Activated naive CD4-positive, alpha-beta T cell treated with anti-CD3 and anti-CD28 coated beads, Interleukin-2, amount 10 ng/mL, durations not matched to agents 7 days and 5 days (primary cell): ENCODE data around the gene TNNT2.

Source experiments
- CTCF ChIA-PET: fragments of 350-600 bp; sonication (Branson Sonifier 250); formaldehyde crosslinking; loops from one replicate; lab custom pipeline; 2021; ENCODE audit warnings: antibody characterized with exemption; lab: Charles Lee
- DNase-seq: peaks from one replicate; pipeline ENCODE4 v3.0.0-alpha.2; 2020
- H3K27ac Mint-ChIP-seq: one replicate; pipeline ENCODE4 v1.8.0; 2021; ENCODE audit warnings: mild to moderate bottlenecking, moderate library complexity, mixed read lengths
- H3K27me3 Mint-ChIP-seq: one replicate; pipeline ENCODE4 v1.8.0; 2021; ENCODE audit warnings: mild to moderate bottlenecking, mixed read lengths
- H3K36me3 Mint-ChIP-seq: one replicate; pipeline ENCODE4 v1.8.0; 2021; ENCODE audit warnings: mixed read lengths
- H3K4me1 Mint-ChIP-seq: one replicate; pipeline ENCODE4 v1.8.0; 2021; ENCODE audit warnings: mixed read lengths
- H3K4me3 Mint-ChIP-seq: one replicate; pipeline ENCODE4 v1.8.0; 2021; ENCODE audit warnings: mild to moderate bottlenecking, moderate library complexity, mixed read lengths
- H3K9me3 Mint-ChIP-seq: one replicate; pipeline ENCODE4 v1.8.0; 2021; ENCODE audit warnings: mixed read lengths

Gene TNNT2

GRCh38 chr1:201354151-201354900, 23.2 kb downstream of the TNNT2 start:
- CTCF ChIA-PET = no interaction called here
- Mint-ChIP-seq H3K36me3 (no peaks in the 10 kb centered on the region), H3K4me1 (no peaks in the 10 kb centered on the region), H3K27me3 (peaks cover 28% of the 10 kb centered on the region), H3K4me3 (no peak overlapping the region), H3K9me3 (no peaks in the 10 kb centered on the region), H3K27ac (no peak overlapping the region)
- no peak for DNase-seq

DNA sequence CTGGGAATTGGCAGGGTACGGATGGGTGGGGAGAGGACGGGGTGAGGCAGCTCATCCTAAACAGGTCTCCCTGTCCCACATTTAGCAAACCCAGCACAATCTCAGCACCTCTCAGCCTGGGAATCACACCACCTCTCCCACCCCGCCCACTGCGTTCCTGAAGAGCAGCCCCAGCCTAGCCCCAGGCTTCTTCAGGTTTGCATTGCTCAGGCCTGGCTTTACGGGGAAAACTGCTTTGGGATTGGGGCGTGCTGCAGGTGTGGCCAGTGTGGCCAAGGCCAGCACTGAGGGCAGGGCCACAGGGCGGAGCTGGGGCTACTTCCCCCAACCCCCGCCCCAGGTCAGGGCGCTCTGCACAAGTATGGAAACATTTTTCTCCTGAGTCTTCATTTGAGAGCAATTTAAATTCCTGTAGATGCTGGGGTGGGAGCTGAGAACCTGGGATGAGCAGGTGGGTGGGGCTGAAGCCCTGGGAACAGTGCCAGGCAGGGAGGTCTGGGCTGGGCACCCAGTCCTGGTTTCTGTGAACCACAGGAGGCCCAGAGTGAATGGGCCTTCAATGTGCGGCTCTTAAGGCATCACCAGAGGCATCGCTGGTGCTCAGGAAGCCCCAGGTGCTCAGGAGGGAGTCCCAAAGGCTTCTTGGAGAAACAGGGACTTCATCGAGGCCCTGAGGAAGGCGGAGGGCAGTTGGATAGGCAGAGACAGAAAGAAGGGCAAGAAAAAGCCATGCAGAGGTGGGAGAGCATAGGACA, 24.1 kb downstream of the TNNT2 start:
- CTCF ChIA-PET = no interaction called here
- H3K27me3 Mint-ChIP-seq = peaks cover 27% of the 10 kb centered on the region

GRCh38 chr1:201351617-201352016, 25.9 kb downstream of the TNNT2 start:
- no peak overlapping the region for H3K27ac Mint-ChIP-seq
- CTCF ChIA-PET = no interaction called here
- no peaks in the 10 kb centered on the region for H3K9me3 Mint-ChIP-seq
- H3K27me3 Mint-ChIP-seq = peaks cover 44% of the 10 kb centered on the region
- DNase-seq = no peak
- H3K4me1 Mint-ChIP-seq = no peaks in the 10 kb centered on the region
- H3K4me3 Mint-ChIP-seq = no peak overlapping the region
- H3K36me3 Mint-ChIP-seq = no peaks in the 10 kb centered on the region

More for the DNA sequence above, 24.1 kb downstream of the TNNT2 start:
- Mint-ChIP-seq H3K9me3 (no peaks in the 10 kb centered on the region), H3K4me3 (no peak overlapping the region), H3K36me3 (no peaks in the 10 kb centered on the region), H3K4me1 (no peaks in the 10 kb centered on the region), H3K27ac (no peak overlapping the region)
- no peak for DNase-seq

DNA sequence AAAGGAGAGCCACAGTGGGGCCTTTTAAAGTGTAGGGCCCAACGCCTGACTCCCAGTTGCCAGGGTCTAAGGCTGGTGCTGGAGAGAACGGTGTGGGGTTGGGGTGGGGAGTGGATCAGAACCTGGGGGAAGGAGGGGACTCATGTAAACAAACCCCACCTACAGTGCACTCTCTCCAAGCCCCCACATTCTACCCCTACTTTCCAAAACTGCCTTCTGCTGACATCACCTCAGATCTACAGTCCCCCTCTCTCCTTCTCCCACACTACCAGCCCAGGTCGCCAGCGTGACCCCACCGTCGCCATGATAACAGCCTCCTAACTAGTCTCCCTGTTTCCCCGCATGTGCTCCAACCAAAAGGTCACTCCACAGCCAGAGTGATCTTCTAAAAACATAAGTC, 26.6 kb downstream of the TNNT2 start:
- Mint-ChIP-seq H3K4me1 (no peaks in the 10 kb centered on the region), H3K36me3 (no peaks in the 10 kb centered on the region), H3K27me3 (peaks cover 49% of the 10 kb centered on the region), H3K27ac (no peak overlapping the region), H3K9me3 (no peaks in the 10 kb centered on the region), H3K4me3 (no peak overlapping the region)
- CTCF ChIA-PET = interaction anchor here (0.6 to 3.6 kb wide), 2 partner anchors 11 to 57 kb away, joined by 3 to 28 read pairs; no protein-coding TSS in a partner anchor
- DNase-seq = no peak

DNA sequence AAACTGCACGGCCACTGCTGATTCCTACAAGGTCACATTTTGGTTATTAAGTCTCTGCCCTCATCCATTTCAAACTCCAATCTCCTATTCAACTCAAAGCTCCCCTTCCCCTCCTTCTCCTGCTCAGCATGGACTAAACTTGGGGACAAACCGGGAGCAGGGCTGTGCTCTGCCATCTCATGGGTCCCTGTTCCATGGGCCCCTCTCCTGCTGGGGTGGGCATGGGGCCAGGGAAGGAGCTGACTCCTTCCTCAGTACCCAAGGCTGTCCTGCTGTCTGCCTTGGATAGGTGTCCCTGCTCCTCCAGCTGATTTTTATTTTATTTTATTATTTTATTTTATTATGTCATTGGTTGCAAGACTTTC, 27.1 kb downstream of the TNNT2 start:
- no peak overlapping the region for H3K27ac Mint-ChIP-seq
- CTCF ChIA-PET = interaction anchor here (0.6 to 3.6 kb wide), 4 partner anchors 11 to 60 kb away, joined by 3 to 28 read pairs (median 4); no protein-coding TSS in a partner anchor
- no peaks in the 10 kb centered on the region for H3K36me3 Mint-ChIP-seq
- H3K4me3 Mint-ChIP-seq = no peak overlapping the region
- no peaks in the 10 kb centered on the region for H3K4me1 Mint-ChIP-seq
- DNase-seq = no peak
- H3K27me3 Mint-ChIP-seq = peaks cover 54% of the 10 kb centered on the region
- H3K9me3 Mint-ChIP-seq = no peaks in the 10 kb centered on the region

DNA sequence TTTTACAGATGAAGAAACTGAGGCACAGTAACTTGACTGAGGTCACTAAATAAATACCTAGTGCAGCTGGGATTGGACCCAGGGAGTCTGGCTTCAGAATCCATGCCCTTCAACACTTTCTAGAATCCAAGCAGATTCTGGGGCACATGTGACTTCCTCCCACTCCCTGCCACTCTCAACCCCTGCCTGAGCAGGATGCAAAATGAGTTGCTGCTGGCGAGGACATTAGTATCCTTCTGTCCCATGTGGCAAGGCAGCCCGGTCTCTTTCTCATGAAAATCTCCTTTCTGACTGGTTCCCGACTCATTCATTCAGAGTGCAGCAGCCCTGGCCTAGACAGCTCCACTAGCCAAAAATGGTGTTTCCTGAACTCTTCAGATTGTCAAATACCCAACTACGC, 28.4 kb downstream of the TNNT2 start:
- Mint-ChIP-seq H3K27me3 (peaks cover 50% of the 10 kb centered on the region), H3K27ac (no peak overlapping the region), H3K4me3 (no peak overlapping the region), H3K36me3 (no peaks in the 10 kb centered on the region), H3K4me1 (no peaks in the 10 kb centered on the region), H3K9me3 (no peaks in the 10 kb centered on the region)
- CTCF ChIA-PET = interaction anchor here (1.2 to 3.6 kb wide), 2 partner anchors 13 to 52 kb away, joined by 3 to 28 read pairs; no protein-coding TSS in a partner anchor
- no peak for DNase-seq

- CTCF ChIA-PET = interaction anchor here (1.1 to 3.6 kb wide), 3 partner anchors 14 to 58 kb away, joined by 3 to 28 read pairs (median 3); no protein-coding TSS in a partner anchor
- no peaks in the 10 kb centered on the region for H3K4me1 Mint-ChIP-seq
- no peaks in the 10 kb centered on the region for H3K36me3 Mint-ChIP-seq
- H3K4me3 Mint-ChIP-seq = no peak overlapping the region
- no peaks in the 10 kb centered on the region for H3K9me3 Mint-ChIP-seq
- peaks cover 43% of the 10 kb centered on the region for H3K27me3 Mint-ChIP-seq
- DNase-seq = peak; percentile 48
- no peak overlapping the region for H3K27ac Mint-ChIP-seq
These were observed 29.3 kb downstream of the TNNT2 start for GRCh38 chr1:201348211-201348566.

DNA sequence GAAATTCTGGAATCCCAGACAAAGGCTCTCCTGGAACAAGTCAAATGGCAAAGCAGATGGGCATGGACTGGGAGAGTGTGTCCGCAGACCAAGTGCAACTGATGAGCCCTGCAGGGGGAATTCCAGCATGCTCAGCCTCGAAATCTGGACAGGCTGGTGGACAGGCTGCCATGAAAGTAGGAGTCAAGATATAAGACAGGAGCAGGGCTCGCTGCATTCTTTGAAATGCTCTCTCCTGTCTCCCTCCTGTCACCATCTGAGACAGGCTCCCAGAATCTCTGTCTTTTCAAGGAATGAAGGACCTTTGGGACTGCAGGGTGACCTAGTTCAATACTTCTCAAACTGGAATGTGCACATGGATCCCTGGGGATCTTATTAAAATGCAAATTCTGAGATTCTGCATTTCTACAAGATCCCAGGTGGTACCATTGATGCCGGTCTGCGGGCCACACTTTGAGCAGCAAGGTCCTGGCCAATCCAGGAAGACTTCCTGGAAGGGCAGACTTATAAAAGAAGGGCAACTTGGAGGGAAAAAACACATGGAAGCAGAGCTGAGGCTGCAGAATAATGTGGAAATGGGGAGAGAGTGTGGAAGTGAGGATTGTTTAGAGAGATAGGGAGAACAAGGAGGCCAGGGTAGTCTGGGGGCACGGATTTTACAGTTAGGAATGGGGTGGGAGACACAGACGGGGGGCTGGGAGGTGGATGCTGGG, 29.8 kb downstream of the TNNT2 start:
- peaks cover 42% of the 10 kb centered on the region for H3K27me3 Mint-ChIP-seq
- no peak overlapping the region for H3K4me3 Mint-ChIP-seq
- H3K27ac Mint-ChIP-seq = no peak overlapping the region
- H3K9me3 Mint-ChIP-seq = no peaks in the 10 kb centered on the region
- no peak for DNase-seq
- CTCF ChIA-PET = interaction anchor here (1.1 to 3.6 kb wide), 4 partner anchors 14 to 93 kb away, joined by 3 to 28 read pairs (median 6); no protein-coding TSS in a partner anchor
- H3K36me3 Mint-ChIP-seq = no peaks in the 10 kb centered on the region
- no peaks in the 10 kb centered on the region for H3K4me1 Mint-ChIP-seq

- Mint-ChIP-seq H3K27me3 (peaks cover 42% of the 10 kb centered on the region), H3K36me3 (no peaks in the 10 kb centered on the region), H3K4me1 (no peaks in the 10 kb centered on the region), H3K27ac (no peak overlapping the region), H3K4me3 (no peak overlapping the region), H3K9me3 (no peaks in the 10 kb centered on the region)
- no peak for DNase-seq
- CTCF ChIA-PET = interaction anchor here (0.6 to 2.3 kb wide), 4 partner anchors 93 to 288 kb away, joined by 3 to 9 read pairs (median 4); no protein-coding TSS in a partner anchor
These were observed 30.5 kb downstream of the TNNT2 start for GRCh38 chr1:201346987-201347386.

- Mint-ChIP-seq H3K27ac (no peak overlapping the region), H3K9me3 (no peaks in the 10 kb centered on the region), H3K27me3 (peaks cover 42% of the 10 kb centered on the region), H3K36me3 (no peaks in the 10 kb centered on the region), H3K4me3 (no peak overlapping the region), H3K4me1 (no peaks in the 10 kb centered on the region)
- no peak for DNase-seq
- CTCF ChIA-PET = interaction anchor here (0.6 to 2.3 kb wide), 5 partner anchors 37 to 288 kb away, joined by 3 to 9 read pairs (median 4); no protein-coding TSS in a partner anchor
These were observed 31.0 kb downstream of the TNNT2 start for GRCh38 chr1:201346337-201346939.

- CTCF ChIA-PET = interaction anchor here (1.1 to 2.3 kb wide), 2 partner anchors 91 to 219 kb away, joined by 3 to 9 read pairs; no protein-coding TSS in a partner anchor
- DNase-seq = no peak
- Mint-ChIP-seq H3K36me3 (no peaks in the 10 kb centered on the region), H3K4me1 (no peaks in the 10 kb centered on the region), H3K9me3 (no peaks in the 10 kb centered on the region), H3K4me3 (no peak overlapping the region), H3K27ac (no peak overlapping the region), H3K27me3 (peaks cover 35% of the 10 kb centered on the region)
These were observed 32.5 kb downstream of the TNNT2 start for GRCh38 chr1:201345081-201345355.

- H3K36me3 Mint-ChIP-seq = no peaks in the 10 kb centered on the region
- DNase-seq = no peak
- H3K9me3 Mint-ChIP-seq = no peaks in the 10 kb centered on the region
- H3K4me3 Mint-ChIP-seq = no peak overlapping the region
- CTCF ChIA-PET = interaction anchor here (1.1 kb wide), 1 partner anchor 219 kb away, joined by 3 read pairs; no protein-coding TSS in a partner anchor
- H3K27ac Mint-ChIP-seq = no peak overlapping the region
- no peaks in the 10 kb centered on the region for H3K4me1 Mint-ChIP-seq
- peaks cover 35% of the 10 kb centered on the region for H3K27me3 Mint-ChIP-seq
These were observed 33.0 kb downstream of the TNNT2 start for GRCh38 chr1:201344206-201345080.

- H3K27ac Mint-ChIP-seq = no peak overlapping the region
- H3K27me3 Mint-ChIP-seq = peaks cover 23% of the 10 kb centered on the region
- DNase-seq = no peak
- no peaks in the 10 kb centered on the region for H3K9me3 Mint-ChIP-seq
- H3K4me3 Mint-ChIP-seq = no peak overlapping the region
- H3K36me3 Mint-ChIP-seq = no peaks in the 10 kb centered on the region
- H3K4me1 Mint-ChIP-seq = no peaks in the 10 kb centered on the region
- CTCF ChIA-PET = no interaction called here
These were observed 36.1 kb downstream of the TNNT2 start for GRCh38 chr1:201341377-201341776.
